ENCODE measurements around the gene ACTL9. TPM values are rescaled to one million over a fixed set of nuclear protein-coding genes. Genes with fewer than 3 reads are reported as not detected.
"Not testable (repeated sequence)": the region's sequence is repeated elsewhere in the genome, so short reads cannot be mapped to it uniquely, and the experiment has no call there.

Gene ACTL9
- total and polyA plus RNA-seq, 2 donors (not counting 3 experiments of a cell fraction or from before 2014, with no cell fraction given), result not detected

DNA sequence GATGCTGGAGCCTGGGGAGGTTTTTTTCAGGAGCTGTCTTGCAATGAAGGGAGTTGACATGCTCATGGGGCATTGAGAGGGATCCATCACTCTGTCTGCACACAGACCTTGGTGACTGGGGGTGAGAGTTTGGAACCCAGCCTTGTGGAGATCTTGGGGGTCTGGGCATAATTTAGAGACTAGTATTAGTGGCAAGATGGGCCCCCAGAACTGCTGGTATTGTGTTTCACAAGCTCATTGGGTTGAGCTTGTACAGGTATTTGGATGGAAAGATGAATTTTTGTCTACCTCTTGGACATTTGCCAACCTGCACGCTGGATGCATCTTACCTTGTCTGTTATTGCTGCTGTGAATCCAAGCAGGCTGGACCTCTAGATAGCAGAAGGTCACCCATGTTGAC, 22.7 kb upstream of the ACTL9 start, which contains the start of gene OR2Z1:
Gene OR2Z1, plus strand, starts transcription at position 301 of the 400 bp plus-strand sequence. CDS start 9,395 bp downstream, outside the sequence.
- H3K4me1 ChIP-seq (ENCODE audit: control insufficient read depth, extremely low read depth, insufficient read depth, low read length), result no peaks in the 10 kb centered on the region
- TF ChIP-seq JUN (IDR thresholded peaks at IDR 0.05; ENCODE audit: borderline replicate concordance, insufficient read depth, insufficient read length, low read depth) (no peak), MAX (IDR thresholded peaks at IDR 0.05; ENCODE audit: insufficient read depth, insufficient read length) (no peak), GATA2 (IDR thresholded peaks at IDR 0.05; ENCODE audit: insufficient read depth, insufficient read length, low read depth, low read length) (no peak), POLR2AphosphoS5 (IDR thresholded peaks at IDR 0.05; ENCODE audit: insufficient read depth, low read depth, low read length) (no peak), EZH2 (IDR thresholded peaks at IDR 0.05; ENCODE audit: borderline replicate concordance, low read depth, low read length, severe bottlenecking) (no peak), MYC (IDR thresholded peaks at IDR 0.05; ENCODE audit: low read depth, low read length) (no peak), POLR2A (IDR thresholded peaks at IDR 0.05; ENCODE audit: low read depth, low read length) (no peak), FOS (IDR thresholded peaks at IDR 0.05; ENCODE audit: borderline replicate concordance, insufficient read depth, low read length) (no peak)
- TF ChIP-seq, protein P1, sequence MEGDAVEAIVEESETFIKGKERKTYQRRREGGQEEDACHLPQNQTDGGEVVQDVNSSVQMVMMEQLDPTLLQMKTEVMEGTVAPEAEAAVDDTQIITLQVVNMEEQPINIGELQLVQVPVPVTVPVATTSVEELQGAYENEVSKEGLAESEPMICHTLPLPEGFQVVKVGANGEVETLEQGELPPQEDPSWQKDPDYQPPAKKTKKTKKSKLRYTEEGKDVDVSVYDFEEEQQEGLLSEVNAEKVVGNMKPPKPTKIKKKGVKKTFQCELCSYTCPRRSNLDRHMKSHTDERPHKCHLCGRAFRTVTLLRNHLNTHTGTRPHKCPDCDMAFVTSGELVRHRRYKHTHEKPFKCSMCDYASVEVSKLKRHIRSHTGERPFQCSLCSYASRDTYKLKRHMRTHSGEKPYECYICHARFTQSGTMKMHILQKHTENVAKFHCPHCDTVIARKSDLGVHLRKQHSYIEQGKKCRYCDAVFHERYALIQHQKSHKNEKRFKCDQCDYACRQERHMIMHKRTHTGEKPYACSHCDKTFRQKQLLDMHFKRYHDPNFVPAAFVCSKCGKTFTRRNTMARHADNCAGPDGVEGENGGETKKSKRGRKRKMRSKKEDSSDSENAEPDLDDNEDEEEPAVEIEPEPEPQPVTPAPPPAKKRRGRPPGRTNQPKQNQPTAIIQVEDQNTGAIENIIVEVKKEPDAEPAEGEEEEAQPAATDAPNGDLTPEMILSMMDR (IDR thresholded peaks at IDR 0.05; ENCODE audit: extremely low read depth in 1 of 2, insufficient read depth in 1 of 2, low read depth in 1 of 2, low read length in 2 of 2), result no peak
- FAIRE-seq (no peak), DNase-seq (ENCODE audit: low read depth, low spot score) (no peak)
- no peak within 1 kb of the TSS for H3K27ac ChIP-seq (ENCODE audit: insufficient read depth, low read depth, low read length)
- H3K27me3 ChIP-seq (ENCODE audit: control insufficient read depth in 2 of 2, insufficient read depth in 2 of 2, low read length in 2 of 2), result no peaks in the 10 kb centered on the region
- no TSS peak for BruUV-seq (replicated peaks)
- H3K9me3 ChIP-seq (replicated peaks; ENCODE audit: control insufficient read depth, insufficient read depth, low read length), result no peaks in the 10 kb centered on the region
- no peaks in the 10 kb centered on the region for H3K79me2 ChIP-seq (ENCODE audit: control insufficient read depth, insufficient read depth, low read length)
- H3K9me1 ChIP-seq (replicated peaks; ENCODE audit: control insufficient read depth, extremely low read depth, insufficient read depth, low read length), result no peaks in the 10 kb centered on the region
- no peak within 1 kb of the TSS for H3K9ac ChIP-seq (replicated peaks; ENCODE audit: extremely low read depth, insufficient read depth, low read length)
- ChIA-PET POLR2A (no interaction called here), CTCF (no interaction called here)
- no peak within 1 kb of the TSS for H3K4me2 ChIP-seq (ENCODE audit: insufficient read depth, low read length)
- dilution Hi-C loops (cut with MboI; ENCODE audit: extremely low pct_ligation_motif_present, low sequenced_read_pairs) (no loop called here), intact Hi-C loops (cut with micrococcal nuclease) (no loop called here)
- H2AFZ ChIP-seq (ENCODE audit: low read depth, low read length), result no peak within 1 kb of the TSS
- H4K20me1 ChIP-seq (replicated peaks; ENCODE audit: control insufficient read depth, extremely low read depth, insufficient read depth, low read length), result no peaks in the 10 kb centered on the region
- H3K36me3 ChIP-seq (ENCODE audit: control insufficient read depth in 2 of 2, extremely low read depth in 1 of 2, insufficient read depth in 2 of 2, low read length in 2 of 2), result no peaks in the 10 kb centered on the region
- H3K4me3 ChIP-seq (replicated peaks in 1 of 3; ENCODE audit: insufficient read depth in 1 of 3, low read depth in 1 of 3, low read length in 3 of 3), result no peak within 1 kb of the TSS

DNA sequence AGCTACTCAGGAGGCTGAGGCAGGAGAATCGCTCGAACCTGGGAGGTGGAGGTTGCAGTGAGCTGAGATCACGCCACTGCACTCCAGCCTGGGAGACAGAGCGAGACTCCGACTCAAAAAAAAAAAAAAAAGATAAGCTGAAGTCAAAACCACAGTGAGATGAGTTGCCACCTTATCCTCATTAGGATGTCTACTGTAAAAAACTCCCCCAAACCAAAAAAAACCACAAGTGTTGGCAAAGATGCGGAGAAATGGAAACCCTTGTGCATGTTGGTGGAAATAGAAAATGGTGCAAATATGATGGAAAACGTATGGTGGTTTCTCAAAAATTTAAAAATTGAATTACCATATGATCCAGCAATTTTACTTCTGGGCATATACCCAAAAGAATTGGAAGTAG, 11.7 kb upstream of the ACTL9 start:
- H3K9me1 ChIP-seq (replicated peaks; ENCODE audit: control insufficient read depth, extremely low read depth, insufficient read depth, low read length); H3K4me3 ChIP-seq (replicated peaks in 1 of 3; ENCODE audit: insufficient read depth in 1 of 3, low read depth in 1 of 3, low read length in 3 of 3); H3K9me3 ChIP-seq (replicated peaks; ENCODE audit: control insufficient read depth, insufficient read depth, low read length); H3K4me2 ChIP-seq (ENCODE audit: insufficient read depth, low read length); H3K79me2 ChIP-seq (ENCODE audit: control insufficient read depth, insufficient read depth, low read length); H3K4me1 ChIP-seq (ENCODE audit: control insufficient read depth, extremely low read depth, insufficient read depth, low read length); FAIRE-seq; H3K9ac ChIP-seq (replicated peaks; ENCODE audit: extremely low read depth, insufficient read depth, low read length); dilution Hi-C loops (cut with MboI; ENCODE audit: extremely low pct_ligation_motif_present, low sequenced_read_pairs); CTCF ChIA-PET; POLR2A ChIA-PET; H3K27me3 ChIP-seq (ENCODE audit: control insufficient read depth in 2 of 2, insufficient read depth in 2 of 2, low read length in 2 of 2); DNase-seq (ENCODE audit: low read depth, low spot score); BruUV-seq (replicated peaks); intact Hi-C loops (cut with micrococcal nuclease); H3K27ac ChIP-seq (ENCODE audit: insufficient read depth, low read depth, low read length); H3K36me3 ChIP-seq (ENCODE audit: control insufficient read depth in 2 of 2, extremely low read depth in 1 of 2, insufficient read depth in 2 of 2, low read length in 2 of 2); H2AFZ ChIP-seq (ENCODE audit: low read depth, low read length); H4K20me1 ChIP-seq (replicated peaks; ENCODE audit: control insufficient read depth, extremely low read depth, insufficient read depth, low read length): not testable (repeated sequence)
